A673 (cell line): Measurements from ENCODE around the gene LRRC4C. TPM values are rescaled to one million over a fixed set of nuclear protein-coding genes. Genes with fewer than 3 reads are reported as not detected.

Source experiments
- BruUV-seq: library from RNA; stranded (reverse); fragments of 400-500 nt; replicated peaks from 2 replicates; lab custom pipeline; 2021; lab: Mats Ljungman, UMichigan
- CTCF ChIA-PET: fragments of 300-600 bp; sonication (Branson Sonifier 250); formaldehyde crosslinking; loops from one replicate; lab custom pipeline; 2022; ENCODE audit warnings: antibody characterized with exemption; lab: Charles Lee
- POLR2A ChIA-PET: fragments of 300-600 bp; sonication (Branson Sonifier 250); formaldehyde crosslinking; loops from one replicate; lab custom pipeline; 2022; ENCODE audit warnings: antibody characterized with exemption; ENCODE audit not compliant: low non-redundant PET; lab: Charles Lee
- DNase-seq: peaks from one replicate; pipeline ENCODE4 v3.0.0-alpha.2; 2015; ENCODE audit warnings: low spot score
- H3K27ac ChIP-seq: fragments of 200-600 bp; sonication (generic); 2 replicates; pipeline ENCODE4 v1.5.1; 2016; ENCODE audit warnings: mixed run types, low read depth, mild to moderate bottlenecking, mixed read lengths, antibody characterized with exemption, low read length; ENCODE audit not compliant: poor library complexity, severe bottlenecking
- H3K27me3 ChIP-seq: fragments of 200-600 bp; sonication (generic); replicated peaks from 2 replicates; pipeline ENCODE4 v1.6.1; 2017; ENCODE audit warnings: mixed run types, low read depth, mild to moderate bottlenecking, mixed read lengths, antibody characterized with exemption, low read length; ENCODE audit not compliant: insufficient read depth, poor library complexity
- H3K36me3 ChIP-seq: fragments of 200-600 bp; sonication (generic); 2 replicates; pipeline ENCODE4 v1.6.1; 2016; ENCODE audit warnings: mixed run types, mild to moderate bottlenecking, mixed read lengths, antibody characterized with exemption, low read length; ENCODE audit not compliant: insufficient read depth, poor library complexity, severe bottlenecking
- H3K4me1 ChIP-seq: fragments of 200-600 bp; sonication (generic); 2 replicates; pipeline ENCODE4 v1.6.1; 2017; ENCODE audit warnings: mixed run types, mild to moderate bottlenecking, mixed read lengths, antibody characterized with exemption, low read length; ENCODE audit not compliant: insufficient read depth, poor library complexity, severe bottlenecking
- H3K4me3 ChIP-seq: fragments of 200-600 bp; sonication (generic); 2 replicates; pipeline ENCODE4 v1.5.1; 2016; ENCODE audit warnings: low read depth, mixed run types, mild to moderate bottlenecking, mixed read lengths, low read length; ENCODE audit not compliant: poor library complexity, severe bottlenecking
- H3K9me3 ChIP-seq: fragments of 200-600 bp; sonication (generic); 2 replicates; pipeline ENCODE4 v1.6.1; 2016; ENCODE audit warnings: mixed run types, low read depth, mild to moderate bottlenecking, mixed read lengths, antibody characterized with exemption, low read length; ENCODE audit not compliant: poor library complexity, severe bottlenecking
- CTCF ChIP-seq: fragments of 300-800, 200-600 bp; sonication (generic); conservative IDR thresholded peaks from 2 replicates; pipeline ENCODE4 v1.5.1; 2017; ENCODE audit warnings: low read depth, mild to moderate bottlenecking, antibody characterized with exemption, low read length, moderate library complexity, mixed read lengths
- EZH2 ChIP-seq: fragments of 200-600 bp; sonication (generic); IDR thresholded peaks from 2 replicates; pipeline ENCODE4 v1.6.1; 2017; ENCODE audit warnings: borderline replicate concordance, low read depth, mild to moderate bottlenecking, mixed read lengths, antibody characterized with exemption, low read length; ENCODE audit not compliant: poor library complexity, severe bottlenecking
- intact Hi-C: fragments of 100-400 bp; cut with micrococcal nuclease; formaldehyde crosslinking; loops from one replicate; pipeline ENCODE4 v1.10.0; 2022; ENCODE audit not compliant: unreplicated experiment
- total RNA-seq: library from RNA; stranded (reverse); gene quantifications from 2 replicates; pipeline ENCODE4 v1.2.3, GENCODE V29; 2021

The LRRC4C gene
- total RNA-seq, 1 experiment from 2014 or later, result 38.3 TPM

- intact Hi-C loops, result loop anchor here (5.0 kb wide), 1 partner anchor 1316 kb away; no protein-coding TSS in a partner anchor
- no peaks in the 10 kb centered on the region for H3K9me3 ChIP-seq
- no peak overlapping the region for H3K27ac ChIP-seq
- no peak for TF ChIP-seq EZH2
- TF ChIP-seq CTCF, result no peak
- POLR2A ChIA-PET, result no interaction called here
- DNase-seq, result no peak
- no TSS peak for BruUV-seq
- CTCF ChIA-PET, result no interaction called here
- peaks cover 5% of the 10 kb centered on the region for H3K4me1 ChIP-seq
- no peak overlapping the region for H3K4me3 ChIP-seq
- H3K27me3 ChIP-seq, result no peaks in the 10 kb centered on the region
- no peaks in the 10 kb centered on the region for H3K36me3 ChIP-seq
Observed at GRCh38 chr11:41206388-41206787, 253.1 kb downstream of the LRRC4C start.

- intact Hi-C loops, result loop anchor here (2.0 to 5.0 kb wide), 4 partner anchors 231 to 1070 kb away; no protein-coding TSS in a partner anchor
- DNase-seq, result peak; percentile 86
- Histone ChIP-seq H3K4me3 (no peak overlapping the region), H3K9me3 (no peaks in the 10 kb centered on the region), H3K27me3 (no peaks in the 10 kb centered on the region), H3K4me1 (no peaks in the 10 kb centered on the region), H3K27ac (no peak overlapping the region), H3K36me3 (no peaks in the 10 kb centered on the region)
- TF ChIP-seq CTCF (peak; percentile 90), EZH2 (no peak)
- POLR2A ChIA-PET, result no interaction called here
- BruUV-seq, result no TSS peak
- CTCF ChIA-PET, result interaction anchor here (0.6 to 1.6 kb wide), 10 partner anchors 11 to 1323 kb away, joined by 3 to 10 read pairs (median 6); no protein-coding TSS in a partner anchor
Observed at GRCh38 chr11:41201156-41201555, 258.3 kb downstream of the LRRC4C start.

- Histone ChIP-seq H3K4me1 (no peaks in the 10 kb centered on the region), H3K27ac (no peak overlapping the region), H3K27me3 (no peaks in the 10 kb centered on the region), H3K36me3 (no peaks in the 10 kb centered on the region), H3K4me3 (no peak overlapping the region), H3K9me3 (peaks cover 4% of the 10 kb centered on the region)
- TF ChIP-seq CTCF (no peak), EZH2 (no peak)
- ChIA-PET CTCF (interaction anchor here (0.8 kb wide), 1 partner anchor 11 kb away, joined by 3 read pairs; no protein-coding TSS in a partner anchor), POLR2A (no interaction called here)
- no TSS peak for BruUV-seq
- intact Hi-C loops, result no loop called here
- DNase-seq, result no peak
Observed at GRCh38 chr11:41190437-41191082, 268.9 kb downstream of the LRRC4C start.
